DMS153 (cell line): ENCODE results near the gene METTL25B.

Experiments used
- DNase-seq: peaks from one replicate; lab custom pipeline; 2025; lab: John Stamatoyannopoulos, UW

METTL25B gene

DNA sequence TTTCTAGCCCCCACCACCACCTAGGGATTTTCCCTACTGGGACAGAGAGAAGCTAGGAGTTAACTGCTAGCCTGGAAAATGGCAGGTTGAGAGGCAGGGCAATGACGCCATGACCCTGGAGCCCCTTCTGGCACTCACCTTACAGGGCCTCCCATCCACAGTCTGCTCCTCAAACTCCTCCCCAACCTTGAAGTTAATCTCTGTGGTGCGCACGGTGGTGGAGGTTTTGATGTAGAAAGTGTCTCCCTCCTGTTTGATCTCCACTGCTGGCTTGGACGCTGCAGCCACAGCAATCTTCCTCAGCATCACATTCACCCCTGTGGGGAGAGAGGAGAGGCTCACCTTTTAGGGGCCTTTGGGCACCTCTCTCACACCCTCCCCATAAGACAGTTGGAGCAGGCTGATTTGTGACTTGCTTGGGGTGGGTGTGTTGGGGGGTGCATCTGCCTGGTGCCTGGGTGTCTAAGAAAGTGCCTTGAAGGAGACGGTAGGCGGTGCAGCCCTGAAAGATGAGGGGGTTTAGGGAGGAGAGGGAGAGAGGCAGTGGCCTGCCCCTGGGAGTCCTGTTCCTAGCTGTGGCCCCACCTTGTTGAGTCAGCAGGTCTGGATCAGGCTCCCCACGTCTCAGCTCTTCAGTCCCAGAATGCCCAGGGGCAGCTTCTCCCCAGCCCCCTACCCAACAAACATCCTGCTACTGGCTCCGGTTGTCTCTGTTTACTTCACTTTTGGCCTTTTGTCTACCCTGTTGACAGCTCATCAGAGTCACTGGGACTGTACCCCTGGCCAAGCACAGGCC lies 27.3 kb upstream of the METTL25B start:
- DNase-seq: no peak

DNA sequence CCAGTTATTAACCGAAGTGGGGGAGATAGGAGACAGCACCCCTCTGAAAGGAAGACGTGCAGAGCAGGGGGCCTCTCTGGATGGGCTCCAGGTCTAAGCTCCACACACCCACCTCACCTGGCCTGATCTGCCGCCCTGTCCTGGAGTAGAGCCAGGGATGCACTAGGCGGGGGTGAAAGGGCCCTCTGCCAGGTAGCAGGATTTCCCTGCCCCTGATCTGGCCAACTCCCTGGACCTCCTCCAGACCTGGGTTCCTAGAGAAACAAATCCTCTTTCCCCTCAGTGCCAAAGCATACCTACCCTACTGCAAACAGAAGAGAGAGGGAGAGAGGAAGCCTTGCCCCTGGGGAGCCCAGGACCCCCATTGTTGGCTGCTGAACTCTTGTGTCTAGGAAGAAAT lies 24.9 kb upstream of the METTL25B start:
- DNase-seq: no peak

- DNase-seq: no peak
Measured at GRCh38 chr1:156703741-156704140, 24.5 kb upstream of the METTL25B start.

DNA sequence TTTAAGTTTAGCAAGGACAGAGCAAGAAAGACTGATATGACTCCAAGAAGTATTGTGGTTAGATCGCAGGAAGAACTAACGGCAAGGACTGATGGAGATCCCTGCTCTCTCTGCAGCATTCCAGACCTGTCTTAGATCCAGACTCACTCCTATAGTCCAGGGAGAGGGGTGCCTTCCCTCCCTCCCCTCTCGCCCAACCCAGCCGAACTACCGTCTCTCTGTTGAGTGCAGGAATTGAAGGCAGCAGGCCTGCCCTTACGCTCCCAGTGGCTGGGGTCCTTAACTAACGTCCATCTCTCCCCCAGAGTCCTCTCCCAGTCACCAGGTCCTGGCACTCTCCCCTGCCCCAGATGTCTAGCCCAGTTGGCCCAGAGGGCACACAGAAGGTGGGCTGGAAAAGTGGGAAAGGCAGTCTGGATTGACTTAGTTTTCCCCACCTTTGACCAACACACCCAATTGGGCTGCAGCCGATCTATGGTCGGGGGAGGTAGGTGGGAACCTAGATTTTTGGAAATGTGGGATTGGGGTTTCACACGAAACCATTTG lies 24.0 kb upstream of the METTL25B start:
- no peak for DNase-seq

DNA sequence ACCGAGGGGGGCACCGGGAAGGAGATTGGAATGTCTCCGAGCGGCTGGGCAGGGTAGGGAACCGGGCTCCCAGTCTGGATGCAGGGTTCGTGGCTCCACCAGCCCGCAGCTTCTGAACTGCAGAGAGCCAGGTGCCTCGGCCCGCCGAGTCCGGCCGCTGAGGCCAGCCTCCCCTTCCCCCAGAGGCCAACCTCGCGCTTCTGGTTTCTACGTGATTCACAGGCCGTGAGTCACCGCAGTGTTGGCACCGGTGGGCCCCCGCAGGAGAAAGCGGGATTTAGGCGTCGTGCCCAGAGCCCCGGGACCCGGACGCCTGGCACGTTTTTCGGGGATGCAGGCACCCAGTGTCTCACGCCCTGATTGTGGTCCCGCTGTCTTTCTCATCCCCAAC lies 23.3 kb upstream of the METTL25B start:
- no peak for DNase-seq

DNA sequence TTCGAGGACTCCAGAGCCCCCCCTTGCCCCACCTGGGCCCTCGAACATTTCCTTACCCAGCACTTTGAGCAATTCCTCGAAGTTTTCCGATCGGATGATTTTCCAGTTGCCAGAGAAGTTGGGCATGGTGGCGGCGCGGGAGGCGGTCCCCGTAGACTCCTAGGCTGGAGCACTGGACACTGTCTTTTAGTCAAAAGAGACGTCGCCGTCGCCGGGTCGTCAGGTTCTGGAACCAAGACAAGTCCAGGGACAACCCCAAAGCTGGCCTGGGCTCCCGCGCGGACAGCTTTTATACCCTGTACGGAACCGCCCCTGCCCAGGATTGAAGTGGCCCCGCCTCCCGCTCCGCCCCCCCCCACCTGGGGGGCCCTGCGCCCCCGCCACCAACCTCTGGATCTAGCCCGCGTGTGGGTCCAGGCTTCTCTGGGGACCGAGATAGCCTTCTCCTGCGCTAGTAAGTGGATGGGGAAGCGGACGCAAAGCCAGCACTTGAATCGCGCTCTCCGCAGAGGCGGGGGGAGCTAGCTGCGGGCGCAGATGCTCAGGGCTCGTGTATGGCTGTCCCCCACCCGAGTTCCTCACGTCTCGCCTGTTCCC lies 22.9 kb upstream of the METTL25B start, which contains the start of gene CRABP2:
TSS of gene CRABP2 (minus strand) at position 263 of the 597 bp plus-strand sequence. CDS start at position 126, 137 bp downstream.
- peak; percentile 55 for DNase-seq

DNA sequence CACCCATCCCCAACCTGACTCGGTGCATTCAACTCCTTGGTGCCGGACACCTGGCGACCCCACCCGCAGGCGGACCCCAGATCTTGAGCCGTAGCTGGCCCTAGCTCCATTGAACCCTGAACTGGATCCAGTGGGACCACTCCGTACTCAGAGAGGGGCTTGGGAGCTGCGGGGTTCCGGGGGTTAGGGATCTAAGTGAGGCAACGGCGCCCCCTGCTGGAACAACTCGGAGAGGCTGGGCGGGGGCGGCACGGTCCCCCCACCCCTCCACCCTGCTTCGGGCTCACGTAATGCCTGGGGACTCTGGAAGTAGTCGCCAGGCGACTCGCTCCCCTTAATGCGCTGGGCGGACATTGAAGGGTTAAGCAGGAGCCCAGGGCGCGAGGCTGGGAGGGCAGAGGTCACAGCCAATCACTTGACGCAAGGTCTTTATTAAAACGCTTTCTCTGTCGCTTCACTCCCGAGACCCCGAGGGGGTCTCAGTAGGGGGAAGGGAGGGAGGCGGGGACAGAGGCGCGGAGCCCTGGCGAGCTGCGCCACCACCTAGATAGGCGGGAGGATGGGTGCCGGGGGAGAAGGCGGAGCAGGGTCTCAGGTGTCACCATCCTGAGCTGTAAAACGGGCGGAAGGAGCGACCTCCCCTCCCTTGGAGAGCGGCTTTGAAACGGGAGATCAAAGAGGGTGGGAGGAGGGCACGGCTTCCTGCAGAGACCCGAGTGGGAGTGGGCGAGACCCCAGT lies 22.2 kb upstream of the METTL25B start:
- DNase-seq: peak; percentile 71

- no peak for DNase-seq
Measured at GRCh38 chr1:156706657-156707416, 21.4 kb upstream of the METTL25B start.

- no peak for DNase-seq
Measured at GRCh38 chr1:156707417-156708217, 20.7 kb upstream of the METTL25B start.

GRCh38 chr1:156708218-156708661 lies 20.0 kb upstream of the METTL25B start:
- no peak for DNase-seq

GRCh38 chr1:156709031-156709430 lies 19.2 kb upstream of the METTL25B start:
- DNase-seq: no peak

DNA sequence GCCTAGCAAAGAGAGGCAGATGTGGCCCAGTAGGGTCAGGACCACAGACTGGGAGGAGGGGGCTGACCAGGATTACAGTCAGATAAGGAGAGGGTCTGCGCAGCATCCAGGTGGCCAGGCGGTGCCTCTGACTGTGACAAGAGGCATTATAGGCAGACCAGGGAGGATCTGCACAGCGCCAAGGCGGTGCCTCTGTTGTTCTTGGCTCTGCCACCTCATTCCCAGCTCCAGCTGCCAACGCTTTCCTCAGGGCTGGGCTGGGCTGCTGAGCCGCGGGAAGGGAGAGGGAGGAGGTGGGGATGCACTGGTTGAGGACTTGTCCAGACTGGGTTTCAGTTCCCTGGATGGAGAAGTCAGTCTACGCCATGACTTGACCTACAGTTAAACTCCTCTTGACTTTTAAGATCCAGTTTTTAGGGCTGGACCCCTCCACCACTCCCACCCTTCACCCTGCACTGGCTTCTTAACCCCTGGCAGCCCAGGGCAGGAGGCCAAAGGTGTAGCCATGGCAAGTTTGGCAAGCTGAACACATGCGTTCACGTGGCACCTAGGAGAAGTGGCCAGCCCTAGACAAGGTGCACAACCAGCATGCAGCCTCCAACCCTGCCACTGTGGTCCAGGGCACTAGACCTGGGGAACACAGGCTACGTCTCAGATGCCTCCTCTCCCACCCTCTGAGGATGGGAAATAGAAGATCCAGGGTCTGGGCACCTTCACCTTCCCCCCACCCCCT lies 18.3 kb upstream of the METTL25B start:
- DNase-seq: peak; percentile 55

GRCh38 chr1:156711011-156711817 lies 17.1 kb upstream of the METTL25B start:
- no peak for DNase-seq

DNA sequence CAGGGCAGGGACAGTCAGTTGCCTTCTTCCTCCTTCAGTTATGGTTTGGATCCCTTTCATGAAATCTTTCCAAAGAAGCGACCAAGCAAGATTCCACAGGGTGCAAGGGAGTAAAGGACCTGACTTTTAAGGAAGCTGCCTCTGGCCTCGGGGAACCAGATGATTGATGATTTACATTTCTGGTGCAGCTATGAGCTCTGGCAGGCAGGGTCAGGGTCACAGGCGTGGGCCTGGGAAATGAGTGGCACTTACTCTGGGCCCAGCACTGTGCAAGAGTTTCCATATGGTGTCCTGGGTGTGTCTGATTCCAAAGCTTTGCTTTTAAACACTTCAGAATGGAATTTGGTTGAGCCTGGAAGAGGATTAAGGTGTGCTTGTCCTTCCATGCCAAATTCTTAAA lies 15.6 kb upstream of the METTL25B start:
- DNase-seq: no peak

GRCh38 chr1:156714830-156715229 lies 13.4 kb upstream of the METTL25B start:
- no peak for DNase-seq

- no peak for DNase-seq
Measured at GRCh38 chr1:156717351-156717750, 10.9 kb upstream of the METTL25B start.

- no peak for DNase-seq
Measured at GRCh38 chr1:156721131-156721530, 7.1 kb upstream of the METTL25B start.

GRCh38 chr1:156721535-156721934 lies 6.7 kb upstream of the METTL25B start:
- DNase-seq: no peak

DNA sequence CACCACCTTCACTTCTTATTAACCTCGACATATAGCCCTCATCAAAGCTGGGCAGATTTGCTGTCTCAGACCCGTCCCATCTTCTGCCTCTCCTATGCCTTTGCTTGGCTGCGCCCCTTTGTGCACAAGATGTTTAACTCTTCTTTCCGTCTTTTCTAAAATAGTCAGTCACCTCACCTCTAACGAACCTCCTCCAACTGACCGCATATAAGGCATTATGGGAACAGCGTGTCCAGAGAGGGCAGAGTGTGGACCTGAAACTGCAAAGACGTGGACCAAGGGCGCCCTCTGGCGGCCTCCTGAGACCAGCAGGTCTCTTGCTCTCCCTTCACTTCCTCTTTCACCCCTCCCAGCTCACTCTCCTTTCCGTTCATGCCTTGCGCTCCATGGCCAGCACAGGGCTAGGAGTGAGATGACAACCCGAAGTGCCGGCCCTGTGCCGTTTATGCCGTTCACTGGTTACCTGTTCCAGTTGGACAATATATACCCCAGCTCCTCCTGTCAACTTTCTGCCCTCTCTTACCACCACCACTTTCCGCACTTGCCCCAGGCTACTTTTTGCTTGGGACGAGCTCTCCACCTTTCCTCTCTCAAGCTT lies 2.5 kb upstream of the METTL25B start:
- DNase-seq: peak; percentile 86
